ENCODE data around the gene SYT7.
"Not testable (repeated sequence)": the region's sequence is repeated elsewhere in the genome, so short reads cannot be mapped to it uniquely, and the experiment has no call there.

The SYT7 gene

DNA sequence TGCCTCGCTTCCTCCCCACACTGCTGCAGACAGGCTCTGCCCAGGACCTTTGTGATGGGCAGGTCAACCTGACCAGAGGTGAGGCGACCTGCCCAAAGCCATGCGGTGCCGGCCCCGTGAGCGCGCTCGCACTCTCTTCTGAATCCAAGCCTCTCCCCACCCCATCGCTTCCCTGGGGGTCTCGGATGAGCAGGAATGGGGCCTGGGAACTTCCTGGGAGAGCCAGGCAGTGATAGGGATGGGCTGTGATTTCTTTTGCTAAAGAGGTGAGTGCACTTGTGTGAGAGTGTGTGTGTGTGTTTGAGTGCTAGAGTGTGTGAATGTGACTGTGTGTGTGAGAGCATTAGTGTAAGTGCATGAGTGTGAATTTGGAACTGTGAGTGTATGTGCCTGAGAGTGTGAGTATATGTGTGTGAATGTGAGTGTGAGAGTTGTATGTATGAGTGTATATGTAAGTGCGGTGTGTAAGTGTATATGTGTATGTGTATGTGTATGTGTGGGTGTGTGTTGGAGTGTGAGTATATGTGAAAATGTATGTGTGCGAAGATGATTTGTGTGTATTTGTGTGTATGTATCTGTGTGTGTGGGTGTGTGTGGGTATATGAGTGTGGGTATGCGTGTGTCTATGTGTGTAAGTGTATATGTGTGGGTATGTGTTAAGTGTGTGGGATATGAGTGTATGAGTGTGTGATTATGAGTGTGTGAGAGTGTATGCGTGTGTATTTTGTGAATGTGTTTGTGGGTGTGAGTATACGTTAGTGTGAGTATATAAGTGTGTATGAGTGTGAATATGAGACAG is 84.1 kb downstream of the SYT7 start:
- no peak for DNase-seq (ENCODE audit: low spot score)

DNA sequence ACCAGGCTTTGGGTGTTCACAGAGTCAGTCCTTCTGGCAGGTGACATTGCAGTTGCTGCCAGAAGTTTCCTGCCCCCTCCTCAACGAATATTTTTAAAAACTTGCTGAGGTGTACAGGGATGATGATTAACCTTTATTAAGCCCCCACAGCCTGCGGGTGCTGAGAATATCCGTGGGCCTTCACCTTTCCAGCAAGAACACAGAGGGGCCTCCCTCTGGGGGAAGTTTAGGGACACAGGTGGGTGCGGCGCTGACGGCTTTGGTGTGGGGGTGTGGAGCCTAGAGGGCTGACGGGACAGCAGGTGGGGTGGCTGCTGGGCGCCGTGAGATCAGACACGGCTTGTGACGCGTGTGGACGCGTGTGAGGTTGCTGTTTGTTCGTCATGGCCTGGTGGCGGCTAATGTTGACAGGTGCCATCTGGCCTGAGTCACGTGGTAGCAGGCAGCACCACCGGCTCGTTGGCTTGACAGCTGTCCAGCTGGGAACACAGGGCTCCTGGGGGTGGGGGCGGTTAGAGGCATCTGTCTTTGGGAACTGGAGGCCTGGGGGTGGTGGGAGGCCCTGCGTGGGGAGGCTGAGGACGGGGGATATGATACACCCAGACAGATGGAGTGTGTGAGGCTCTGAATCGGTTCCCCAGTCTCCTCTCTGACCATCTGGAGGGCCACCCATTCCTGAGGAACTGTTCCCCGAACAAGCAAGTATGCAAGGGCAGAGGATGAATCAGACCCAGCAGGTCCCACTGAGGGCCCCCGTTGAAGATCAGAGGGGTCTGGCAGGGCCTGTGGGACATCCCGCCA is 84.9 kb downstream of the SYT7 start:
- DNase-seq (ENCODE audit: low spot score): no peak

DNA sequence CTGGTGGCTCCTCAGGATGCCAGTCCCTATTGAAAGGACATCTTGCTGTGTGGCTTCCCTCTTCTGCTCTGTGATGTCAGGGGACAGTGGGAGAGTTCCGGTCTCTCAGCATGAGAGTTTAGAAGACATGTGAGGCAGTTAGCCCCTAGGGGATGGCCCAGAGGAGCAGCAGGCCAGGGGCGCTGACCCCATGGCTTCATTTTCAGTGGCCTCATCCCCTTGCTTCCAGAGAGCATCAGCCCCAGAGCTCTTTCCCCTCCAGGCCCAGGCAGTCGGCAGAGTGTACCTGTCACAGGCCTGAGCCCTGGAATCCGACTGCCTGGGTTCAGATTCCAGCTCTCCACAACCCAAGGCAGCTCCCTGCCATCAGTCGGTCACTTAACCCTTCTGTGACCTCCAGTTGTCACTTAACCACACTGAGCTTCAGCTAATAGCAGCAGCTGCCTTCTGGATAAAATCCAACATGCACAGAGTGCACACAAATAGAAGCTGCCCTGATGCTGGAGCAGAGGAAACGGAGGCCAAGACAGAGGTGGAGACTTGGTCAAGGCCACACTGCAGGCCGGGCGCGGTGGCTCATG is 86.4 kb downstream of the SYT7 start:
- no peak for DNase-seq (ENCODE audit: low spot score)

DNA sequence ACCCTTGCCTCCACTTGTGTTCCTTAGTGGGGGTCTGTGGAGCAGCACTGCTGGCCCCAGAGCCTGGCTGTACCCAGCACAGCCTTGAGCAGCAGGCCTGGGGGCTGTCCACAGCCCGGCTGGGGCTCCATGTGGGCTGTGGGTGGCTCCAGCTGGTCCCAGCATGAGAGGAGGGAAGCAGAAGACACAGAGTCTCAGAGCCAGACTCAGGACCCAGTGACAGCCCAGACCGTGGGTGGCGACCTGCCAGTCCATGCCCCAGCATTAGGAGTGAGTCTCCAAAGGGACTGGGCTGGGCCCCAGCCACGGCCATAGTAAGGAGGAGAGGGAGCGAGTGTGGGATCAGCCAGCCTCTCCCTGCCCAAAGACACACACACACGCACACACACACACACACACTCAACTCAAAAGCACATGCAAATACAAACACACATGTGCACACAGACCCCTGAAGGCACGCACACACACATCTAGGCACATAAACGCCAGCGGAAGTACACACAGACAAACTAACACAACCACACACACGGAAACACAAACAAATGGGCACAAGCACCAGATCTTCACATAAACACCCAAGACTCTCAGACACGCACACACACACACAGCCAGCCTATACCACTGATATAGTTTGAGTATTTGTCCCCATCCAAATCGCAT is 89.0 kb downstream of the SYT7 start:
- no peak for DNase-seq (ENCODE audit: low spot score)

DNA sequence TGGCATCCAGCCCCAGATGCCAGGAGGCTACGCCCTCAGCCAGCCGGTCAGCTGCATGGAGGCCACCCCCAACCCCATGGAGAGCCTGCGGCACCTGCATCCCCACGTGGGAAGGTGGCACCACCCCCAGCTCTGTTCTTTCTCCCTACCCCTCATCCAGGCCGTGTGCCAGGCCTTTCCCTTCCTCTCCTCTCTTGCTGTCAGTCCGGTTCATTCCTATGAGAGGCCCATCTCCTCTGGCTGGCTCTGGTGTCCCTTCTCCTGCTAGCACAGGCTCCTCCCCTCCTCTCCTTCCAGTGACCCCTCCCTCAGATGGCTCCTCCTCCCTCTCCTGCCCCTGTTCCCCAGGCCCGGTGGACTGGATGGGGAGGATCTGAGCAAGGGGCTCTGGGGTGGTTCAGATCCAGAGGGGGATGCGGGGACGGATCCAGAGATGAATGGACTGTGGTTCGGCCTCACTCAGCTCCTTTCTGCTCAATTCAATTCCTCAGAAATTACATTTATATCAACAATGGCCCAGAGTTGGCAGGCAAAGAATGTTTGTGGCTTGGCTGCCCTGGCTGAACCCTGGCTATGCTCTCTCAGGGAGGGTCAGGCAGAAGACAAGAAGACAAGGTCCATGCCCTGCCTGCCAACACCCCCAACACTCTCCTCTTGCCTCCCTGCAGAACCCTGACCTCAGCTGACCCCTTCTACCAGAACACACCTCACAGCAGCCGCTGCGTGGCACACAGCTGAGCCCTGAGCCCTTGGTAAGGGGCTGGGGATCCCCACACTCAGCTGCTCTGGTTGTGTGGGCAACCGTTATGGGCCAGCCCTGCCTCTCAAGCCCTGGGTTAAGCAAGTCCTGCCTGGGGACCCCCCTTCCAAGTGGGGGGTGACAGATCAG is 90.8 kb downstream of the SYT7 start:
- DNase-seq (ENCODE audit: low spot score): no peak

DNA sequence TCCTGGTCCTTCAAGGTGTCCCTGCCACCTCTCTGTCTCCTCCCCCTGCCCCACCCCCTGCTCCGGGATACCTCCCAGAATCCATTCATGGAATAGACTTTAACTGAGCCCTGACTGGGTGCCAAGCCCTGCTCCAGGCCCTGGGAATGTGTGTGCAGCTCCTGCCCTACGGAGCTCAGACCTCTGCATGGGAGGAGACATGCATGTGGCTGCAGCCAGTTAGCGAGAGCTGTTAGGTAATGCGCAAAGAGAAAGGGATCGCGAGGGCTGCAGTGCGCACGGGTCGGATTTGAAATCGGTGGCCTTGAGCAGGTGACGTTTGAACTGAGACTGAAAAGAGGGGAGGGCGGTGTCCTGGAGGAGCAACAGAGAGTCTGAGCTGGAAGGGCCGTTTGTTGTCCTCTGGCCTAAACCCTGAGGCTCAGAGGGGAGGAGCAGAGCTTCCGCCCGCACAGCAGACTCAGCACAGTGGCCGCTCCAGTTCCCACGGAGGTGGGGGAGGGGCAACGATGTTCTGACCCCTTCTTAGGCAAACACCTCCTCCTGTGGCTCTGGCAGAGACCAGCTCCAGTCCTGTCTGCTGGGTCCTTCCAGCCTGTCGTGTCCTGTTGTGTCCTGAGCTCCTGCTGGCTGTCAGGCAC is 92.1 kb downstream of the SYT7 start:
- DNase-seq (ENCODE audit: low spot score): no peak

DNA sequence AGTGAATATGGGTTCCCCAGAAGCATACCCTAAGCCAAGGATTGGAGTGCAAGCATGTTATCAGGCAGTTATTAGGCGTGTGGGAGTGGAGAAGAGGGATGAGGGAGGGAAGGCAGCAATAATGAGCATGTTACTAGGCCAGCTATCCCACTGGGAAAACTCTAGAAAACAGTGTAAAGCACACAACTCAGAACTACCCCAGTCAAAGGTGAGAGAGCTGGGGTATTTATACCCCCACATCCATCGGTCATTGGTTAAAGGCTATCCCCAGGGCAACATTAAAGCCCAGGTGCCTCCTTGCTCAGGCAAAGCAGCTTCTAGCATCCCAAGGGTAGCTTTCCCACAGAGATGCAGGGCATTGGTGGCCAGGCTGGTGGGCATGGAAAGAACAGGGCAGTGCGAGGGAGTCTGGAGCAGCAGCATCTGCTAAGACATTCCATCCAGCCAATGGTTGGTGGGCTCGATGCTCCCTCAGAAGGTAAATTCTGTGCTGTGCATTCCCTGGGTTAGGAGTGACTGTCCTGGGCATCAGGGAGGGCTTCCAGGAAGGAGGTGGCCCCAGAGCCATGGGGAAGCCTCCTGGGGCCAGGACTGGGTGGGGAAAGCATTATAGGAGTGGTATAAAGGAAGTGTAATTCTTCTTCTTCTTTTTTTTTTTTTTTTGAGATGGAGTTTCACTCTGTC is 93.4 kb downstream of the SYT7 start:
- no peak for DNase-seq (ENCODE audit: low spot score)

DNA sequence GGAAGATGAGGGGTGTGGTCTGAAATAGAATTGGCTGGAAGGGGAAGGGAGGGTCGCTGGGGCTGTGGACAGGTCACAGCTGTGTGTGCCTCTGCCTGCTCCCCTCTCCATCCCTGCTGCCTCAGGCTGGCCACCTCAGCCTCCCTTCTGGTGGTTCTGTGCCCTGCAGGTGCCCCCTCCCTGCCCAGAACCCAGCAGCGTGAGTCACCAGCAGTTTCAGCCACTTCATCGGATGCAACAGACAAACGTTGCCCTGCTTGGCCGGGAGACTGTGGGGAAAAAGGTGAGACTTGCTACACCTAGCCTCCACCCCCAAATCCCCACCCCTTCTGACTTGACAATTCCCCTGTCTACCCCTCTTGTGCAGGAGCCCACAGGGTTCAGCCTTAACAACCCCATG is 94.1 kb downstream of the SYT7 start:
- DNase-seq (ENCODE audit: low spot score): no peak

DNA sequence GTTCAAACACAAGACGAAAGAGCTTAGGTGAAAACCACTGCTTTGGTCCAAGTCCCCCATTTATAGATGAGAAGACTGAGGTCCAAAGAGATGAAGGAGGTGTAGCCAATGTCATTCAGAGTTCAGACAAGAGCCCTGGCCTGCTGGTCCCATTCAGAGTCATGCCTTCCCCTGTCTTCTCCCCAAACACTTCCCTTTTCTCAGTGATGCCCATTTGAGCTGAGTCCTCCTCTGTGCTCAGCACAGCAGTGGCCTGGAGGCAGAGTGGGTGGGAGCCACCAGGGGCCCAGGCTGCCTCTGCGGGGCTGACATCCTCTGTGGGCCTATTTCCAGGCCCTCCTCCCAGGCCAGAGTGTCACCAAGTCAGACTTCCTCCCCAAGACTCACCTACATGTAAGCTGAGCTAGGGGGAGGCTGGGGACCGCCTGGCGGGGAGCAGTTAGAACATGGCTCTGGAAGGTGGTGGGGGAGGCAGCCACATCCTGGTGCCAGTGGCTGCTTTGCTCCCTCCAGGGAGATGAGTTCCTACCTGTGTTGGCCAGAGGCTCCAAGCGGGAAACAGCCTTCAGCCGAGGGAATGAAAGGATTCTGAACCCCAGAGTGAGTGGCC is 94.8 kb downstream of the SYT7 start:
- DNase-seq (ENCODE audit: low spot score): no peak

DNA sequence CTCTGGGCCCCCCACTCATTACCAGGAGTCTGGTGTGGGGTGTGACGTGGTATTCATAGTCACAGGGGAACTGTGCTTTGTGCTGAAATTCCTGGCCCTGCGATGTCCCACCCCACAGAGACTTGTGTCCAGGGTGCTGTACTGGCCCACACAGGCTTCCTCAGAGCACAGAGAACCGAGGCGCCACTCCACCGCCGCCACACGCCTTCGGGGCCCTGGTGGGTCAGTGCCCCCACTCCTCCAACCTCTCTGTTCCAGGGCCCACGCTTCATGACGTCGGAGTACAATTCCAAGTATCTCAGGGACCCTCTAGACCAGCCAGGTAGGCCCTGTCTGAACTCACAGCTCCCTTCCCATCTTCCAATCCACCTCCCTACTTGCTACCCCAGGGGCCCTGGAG is 95.8 kb downstream of the SYT7 start:
- no peak for DNase-seq (ENCODE audit: low spot score)

DNA sequence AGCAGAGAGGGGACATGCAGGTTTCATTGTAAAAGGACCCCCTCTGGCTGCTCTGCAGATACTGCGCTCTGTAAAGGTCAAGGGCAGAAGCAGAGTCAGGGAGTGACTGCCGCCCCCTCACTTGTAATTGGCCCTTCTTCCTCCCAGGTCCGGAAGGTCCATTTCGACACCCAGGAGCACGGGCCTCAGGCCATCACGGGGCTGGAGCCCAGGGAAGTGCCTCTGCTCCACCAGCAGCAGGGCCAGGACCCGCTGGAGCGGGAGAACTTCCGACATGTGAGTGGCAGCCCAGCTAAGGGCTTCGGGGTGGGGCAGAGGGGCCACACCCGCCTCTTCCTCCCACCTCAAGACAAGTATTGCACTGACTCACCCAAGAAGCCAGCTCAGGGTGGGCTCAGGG is 96.3 kb downstream of the SYT7 start:
- DNase-seq (ENCODE audit: low spot score): no peak

DNA sequence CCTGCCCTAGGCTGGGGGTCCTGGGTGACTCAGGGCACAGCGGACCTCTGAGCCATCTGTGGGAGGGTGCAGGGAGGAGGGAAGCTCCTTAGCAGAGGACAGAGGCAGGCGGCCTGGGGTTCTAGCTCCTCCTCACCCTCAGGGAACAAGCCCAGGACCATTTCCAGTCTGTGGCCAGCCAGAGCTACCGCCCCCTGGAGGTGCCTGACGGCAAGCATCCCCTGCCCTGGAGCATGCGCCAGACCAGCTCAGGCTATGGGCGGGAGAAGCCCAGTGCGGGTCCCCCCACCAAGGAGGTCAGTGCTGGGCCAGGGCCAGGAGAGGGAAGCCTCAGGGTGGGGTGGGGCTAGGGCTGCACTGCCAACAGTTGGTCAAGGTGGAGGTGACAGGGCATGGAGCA is 98.4 kb downstream of the SYT7 start:
- no peak for DNase-seq (ENCODE audit: low spot score)

DNA sequence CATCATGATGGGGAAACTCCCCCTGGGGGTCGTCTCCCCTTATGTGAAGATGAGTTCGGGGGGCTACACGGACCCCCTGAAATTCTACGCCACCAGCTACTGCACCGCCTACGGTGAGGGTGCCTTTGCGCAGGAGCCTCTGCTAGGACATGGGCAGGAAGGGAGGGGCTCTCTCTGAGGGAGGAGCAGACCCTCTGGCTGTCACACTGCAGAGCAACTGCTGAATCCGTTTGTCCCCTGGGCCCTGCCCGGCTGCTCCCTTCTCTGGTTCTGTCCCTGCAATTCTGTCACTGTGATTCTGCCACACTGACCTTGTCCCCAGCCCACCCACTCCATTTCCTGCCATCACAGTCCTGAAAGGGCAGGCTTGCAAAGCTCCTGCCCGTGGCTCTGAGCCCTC is 99.1 kb downstream of the SYT7 start:
- DNase-seq (ENCODE audit: low spot score): no peak

DNA sequence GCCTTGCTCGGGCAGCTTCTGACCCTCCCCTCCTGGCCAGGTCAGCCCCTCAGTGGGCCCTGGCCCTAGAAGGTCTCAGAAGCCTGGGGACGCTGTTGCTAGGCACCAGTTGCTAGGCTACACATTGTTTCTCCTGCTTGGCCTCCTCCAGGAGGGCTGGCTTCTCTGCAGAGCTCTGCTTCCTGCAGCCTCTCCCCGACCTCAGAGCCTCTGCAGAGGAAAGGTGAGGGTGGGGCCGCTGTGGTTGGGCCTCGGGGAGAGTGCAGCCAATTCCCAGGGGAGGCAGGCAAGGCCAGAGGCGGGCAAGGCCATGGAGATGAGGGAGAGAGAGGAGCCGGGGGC is 99.9 kb downstream of the SYT7 start:
- no peak for DNase-seq (ENCODE audit: low spot score)

DNA sequence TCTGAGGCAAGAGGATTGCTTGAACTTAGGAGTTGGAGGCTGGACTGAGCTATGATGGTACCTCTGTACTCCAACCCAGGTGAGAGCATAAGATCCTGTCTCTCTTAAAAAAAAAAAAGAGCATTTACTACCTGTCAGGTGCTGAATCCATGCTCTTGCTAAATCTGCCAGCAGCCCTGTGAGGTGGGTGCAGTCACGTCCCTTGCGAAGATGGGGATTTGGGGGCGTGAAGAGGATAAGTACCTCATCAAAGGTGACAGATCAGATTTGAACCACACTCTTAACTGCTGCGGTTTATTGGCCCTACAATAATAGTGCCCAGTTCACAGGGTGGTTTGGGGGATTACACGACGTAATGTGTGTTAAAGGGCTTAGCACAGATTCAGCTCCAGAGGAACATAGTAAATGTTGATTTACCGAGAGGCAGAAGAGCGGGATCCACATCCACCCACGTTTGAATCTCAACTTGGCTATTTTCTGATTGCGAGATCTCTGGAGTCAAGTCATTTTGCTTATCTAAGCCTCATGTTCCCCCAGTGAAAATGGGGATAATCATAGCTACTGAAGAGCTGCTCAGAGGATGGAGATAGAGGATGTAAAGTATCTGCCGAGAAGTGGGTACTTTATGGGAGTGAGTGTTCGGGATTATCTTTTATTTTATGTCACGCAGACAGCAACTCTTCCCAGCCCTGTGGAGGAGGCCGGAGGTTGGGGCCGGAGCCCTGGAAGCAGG is 100.4 kb downstream of the SYT7 start:
- DNase-seq (ENCODE audit: low spot score): no peak

DNA sequence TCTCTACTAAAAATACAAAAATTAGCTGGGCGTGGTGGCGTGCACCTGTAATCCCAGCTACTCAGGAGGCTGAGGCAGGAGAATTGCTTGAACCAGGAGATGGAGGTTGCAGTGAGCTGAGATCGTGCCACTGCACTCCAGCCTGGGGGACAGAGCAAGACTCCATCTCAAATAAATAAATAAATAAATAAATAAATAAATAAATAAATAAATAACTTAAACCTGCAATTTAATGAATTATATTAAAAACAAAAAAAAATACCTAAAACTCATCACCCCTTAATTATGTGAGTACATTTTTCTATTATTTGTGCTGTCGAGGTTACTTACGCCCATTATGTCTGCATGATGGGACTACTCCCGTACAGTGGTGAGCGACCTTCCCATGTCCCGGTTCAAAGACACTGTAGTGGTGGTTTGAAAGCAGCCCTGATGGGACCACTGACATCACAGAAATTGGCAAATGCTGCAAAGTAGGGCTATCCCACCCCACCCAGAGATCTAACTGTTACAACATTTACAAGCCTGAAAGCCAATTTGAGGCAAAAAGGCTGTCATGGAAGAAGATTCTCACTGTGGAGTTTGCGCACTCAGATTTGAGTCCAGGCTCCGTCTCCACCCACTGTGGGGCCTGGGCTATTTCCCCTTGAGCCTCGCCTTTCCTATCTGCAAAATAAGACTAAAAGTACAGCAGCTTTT is 101.4 kb downstream of the SYT7 start:
- not testable (repeated sequence) for DNase-seq (ENCODE audit: low spot score)

DNA sequence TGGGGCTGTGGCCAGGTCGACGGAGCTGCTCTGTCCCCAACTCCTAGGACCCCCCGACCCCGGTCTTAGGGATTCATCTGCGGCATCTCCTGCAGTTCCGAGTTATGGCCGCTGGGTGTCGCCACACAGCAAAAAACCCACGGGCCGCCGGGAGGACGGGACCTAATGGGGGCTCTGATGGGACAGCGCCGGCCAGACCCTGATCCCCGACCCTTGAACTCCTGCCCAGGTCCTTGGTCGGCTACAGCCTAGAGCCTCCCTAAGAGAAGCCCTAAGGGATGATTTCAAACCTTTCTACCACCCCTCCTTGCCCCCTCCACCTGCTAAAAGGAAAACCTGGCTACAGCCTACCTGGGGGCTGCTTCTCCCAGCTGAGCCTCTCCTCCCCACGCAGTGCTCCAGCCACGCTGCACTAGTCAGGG is 103.1 kb downstream of the SYT7 start:
- peak; percentile 11 for DNase-seq (ENCODE audit: low spot score)

DNA sequence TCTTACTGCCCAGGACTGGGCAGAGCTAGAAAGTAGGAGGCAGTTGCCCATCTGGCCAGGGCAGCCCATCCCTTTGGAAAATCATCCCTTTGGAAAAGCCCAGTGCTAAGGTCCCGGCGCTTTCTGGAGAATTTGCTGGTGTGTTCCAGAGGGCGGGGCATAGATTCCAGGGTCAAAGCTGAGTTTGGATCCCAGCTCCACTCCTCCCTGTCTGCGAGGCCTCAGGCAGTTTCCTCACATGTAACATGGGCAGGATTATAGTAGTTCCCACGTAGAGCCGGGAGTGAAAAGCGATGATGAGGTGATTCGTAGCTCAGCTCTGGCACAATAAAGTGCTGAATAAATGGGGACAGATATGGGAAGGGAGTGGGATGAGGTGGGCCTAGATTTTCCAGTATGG is 103.8 kb downstream of the SYT7 start:
- no peak for DNase-seq (ENCODE audit: low spot score)

DNA sequence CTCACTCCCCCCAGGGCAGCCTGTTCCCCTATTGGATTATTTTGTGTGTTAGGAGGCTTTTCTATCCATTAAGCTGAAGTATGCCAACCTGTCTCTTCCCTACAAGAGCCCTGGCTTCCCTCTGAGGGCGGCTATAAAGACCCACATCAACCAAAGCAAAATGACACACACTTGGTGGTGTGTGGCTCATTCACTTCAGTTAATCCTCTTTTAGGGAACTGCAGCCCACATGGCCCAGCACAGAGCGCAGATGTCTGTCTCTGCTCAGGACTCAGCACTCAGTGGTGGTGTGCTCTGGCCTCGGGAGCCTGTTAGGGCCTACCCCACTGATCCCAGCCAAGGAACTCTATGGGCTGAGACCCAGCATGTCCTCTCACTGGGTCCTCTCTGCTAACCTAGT is 104.5 kb downstream of the SYT7 start:
- DNase-seq (ENCODE audit: low spot score): no peak

Data from globus pallidus (tissue), 1 donor.